OCI-LY3 (cell line): Measurements from ENCODE around the gene SLC26A8.

ENCODE experiments used
- CTCF ChIP-seq: fragments of 200-600, 300-600 bp; sonication (generic); IDR thresholded peaks from 2 replicates; pipeline ENCODE4 v1.5.1; 2014; ENCODE audit warnings: antibody characterized with exemption, low read length, low read depth
- EZH2phosphoT487 ChIP-seq: fragments of 200-600 bp; shearing (Covaris generic); IDR thresholded peaks from 2 replicates; pipeline ENCODE4 v1.6.1; 2018; ENCODE audit warnings: antibody characterized with exemption, mixed run types, low read depth

DNA sequence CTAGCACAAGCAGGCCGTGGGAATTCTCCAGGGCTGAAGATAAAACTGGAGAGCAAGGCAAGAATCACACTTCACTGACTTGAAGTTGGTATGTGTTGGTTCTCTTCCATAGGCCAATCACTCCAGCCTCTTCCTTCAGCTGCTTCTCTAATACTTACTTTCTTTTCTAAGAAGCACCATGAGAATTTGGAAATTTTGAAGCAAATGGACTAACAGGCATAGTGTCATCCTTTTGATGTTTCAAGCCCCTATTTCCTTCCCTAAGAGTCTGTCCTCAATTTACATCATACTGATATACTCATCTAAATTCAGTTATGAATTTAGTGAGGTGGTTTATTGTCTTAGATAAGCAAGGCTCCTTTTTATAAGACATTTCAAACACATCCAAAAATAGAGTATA, 24.0 kb downstream of the SLC26A8 start:
- TF ChIP-seq CTCF = no peak
- TF ChIP-seq EZH2phosphoT487 = no peak
